Type B pancreatic cell (in vitro differentiated cells): ENCODE results near the gene GNB3. TPM values are rescaled to one million over a fixed set of nuclear protein-coding genes. Genes with fewer than 3 reads are reported as not detected.

Experiments used
- DNase-seq: peaks from one replicate; pipeline ENCODE4 v3.0.0; 2021; ENCODE audit warnings: mixed read lengths; ENCODE audit not compliant: unreplicated experiment; ENCODE audit errors: extremely low spot score
- H3K27ac Mint-ChIP-seq: 2 replicates; pipeline ENCODE4 v1.8.0; 2021; ENCODE audit warnings: mild to moderate bottlenecking, mixed read lengths
- H3K27me3 Mint-ChIP-seq: 2 replicates; pipeline ENCODE4 v1.8.0; 2021; ENCODE audit warnings: mixed read lengths
- H3K36me3 Mint-ChIP-seq: 2 replicates; pipeline ENCODE4 v1.8.0; 2021; ENCODE audit warnings: mixed read lengths
- H3K4me1 Mint-ChIP-seq: one replicate; pipeline ENCODE4 v1.8.0; 2021; ENCODE audit warnings: mixed read lengths; ENCODE audit not compliant: unreplicated experiment
- H3K4me3 Mint-ChIP-seq: 2 replicates; pipeline ENCODE4 v1.8.0; 2021; ENCODE audit warnings: mild to moderate bottlenecking, mixed read lengths
- H3K9me3 Mint-ChIP-seq: 2 replicates; pipeline ENCODE4 v1.8.0; 2021; ENCODE audit warnings: mixed read lengths
- CTCF ChIP-seq: fragments of 200-600 bp; sonication (generic); conservative IDR thresholded peaks from 2 replicates; pipeline ENCODE4 v1.5.0; 2021; ENCODE audit warnings: antibody characterized with exemption, mild to moderate bottlenecking
- total RNA-seq: library from RNA; stranded (reverse); gene quantifications from 2 replicates; pipeline ENCODE4 v1.2.1, GENCODE V29; 2021; ENCODE audit warnings: low replicate concordance

Gene GNB3
- total RNA-seq, 1 donor from 2014 or later, result 25.2 TPM

- peaks cover 12% of the 10 kb centered on the region for H3K4me1 Mint-ChIP-seq
- no peak for TF ChIP-seq CTCF
- peaks cover 2% of the 10 kb centered on the region for H3K27me3 Mint-ChIP-seq
- no peaks in the 10 kb centered on the region for H3K9me3 Mint-ChIP-seq
- H3K4me3 Mint-ChIP-seq, result peak within 1 kb of the TSS; percentile 94
- H3K27ac Mint-ChIP-seq, result peak within 1 kb of the TSS; percentile 98
- H3K36me3 Mint-ChIP-seq, result peaks cover 20% of the 10 kb centered on the region
- peak; percentile 98 for DNase-seq
Observed at GRCh38 chr12:6851921-6852650, 11.4 kb downstream of the GNB3 start, which contains the start of gene USP5. Gene USP5 (plus strand): TSS chr12:6852150. CDS start chr12:6852180, 30 bp downstream.

DNA sequence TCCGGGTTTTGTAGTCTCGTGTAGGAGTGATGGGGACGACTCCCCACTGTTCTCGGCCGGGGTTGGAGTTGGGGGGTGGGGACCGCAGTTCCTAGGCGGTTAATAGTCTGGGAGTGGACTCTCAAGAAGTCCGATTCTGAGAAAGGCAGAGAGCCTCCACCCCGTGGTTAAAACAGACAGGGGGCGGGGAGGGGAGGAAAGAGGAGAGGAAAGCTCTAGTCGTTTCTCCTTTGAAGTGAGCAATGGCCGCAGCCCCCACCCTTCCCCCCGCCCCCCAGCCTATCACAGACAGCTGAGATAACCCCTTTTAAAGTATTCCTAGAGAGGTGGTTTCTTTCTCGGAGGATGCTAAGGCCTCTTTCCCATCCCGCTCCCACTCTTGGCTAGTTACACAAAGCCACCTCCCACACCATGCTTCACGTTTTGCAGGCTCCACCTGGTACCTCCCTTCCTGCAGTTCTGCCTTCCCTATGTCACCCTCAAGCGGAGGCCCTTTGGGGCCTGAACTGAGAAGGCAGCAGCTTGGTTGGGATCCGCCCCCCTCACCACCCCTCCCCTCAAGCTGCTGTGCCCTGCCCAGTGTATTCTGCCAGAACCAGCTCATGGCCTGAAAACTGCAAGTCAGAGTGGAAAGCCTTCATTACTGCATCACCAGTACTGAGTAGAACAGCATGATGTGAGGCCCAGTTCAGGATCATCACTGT lies 12.1 kb downstream of the GNB3 start:
- Mint-ChIP-seq H3K27ac (peak overlapping the region; percentile 98), H3K4me1 (peaks cover 12% of the 10 kb centered on the region), H3K27me3 (peaks cover 2% of the 10 kb centered on the region), H3K36me3 (peaks cover 21% of the 10 kb centered on the region), H3K4me3 (peak overlapping the region; percentile 94), H3K9me3 (no peaks in the 10 kb centered on the region)
- DNase-seq, result no peak
- TF ChIP-seq CTCF, result no peak

- Mint-ChIP-seq H3K4me3 (peak overlapping the region; percentile 94), H3K4me1 (peaks cover 12% of the 10 kb centered on the region), H3K27ac (peak overlapping the region; percentile 98), H3K9me3 (no peaks in the 10 kb centered on the region), H3K36me3 (peaks cover 26% of the 10 kb centered on the region), H3K27me3 (peaks cover 2% of the 10 kb centered on the region)
- no peak for DNase-seq
- TF ChIP-seq CTCF, result no peak
Observed at GRCh38 chr12:6853626-6854025, 12.9 kb downstream of the GNB3 start.

- no peak for TF ChIP-seq CTCF
- no peak for DNase-seq
- Mint-ChIP-seq H3K4me1 (peaks cover 12% of the 10 kb centered on the region), H3K4me3 (peak overlapping the region; percentile 94), H3K9me3 (no peaks in the 10 kb centered on the region), H3K36me3 (peaks cover 26% of the 10 kb centered on the region), H3K27ac (peak overlapping the region; percentile 98), H3K27me3 (peaks cover 2% of the 10 kb centered on the region)
Observed at GRCh38 chr12:6854036-6854435, 13.3 kb downstream of the GNB3 start.

DNA sequence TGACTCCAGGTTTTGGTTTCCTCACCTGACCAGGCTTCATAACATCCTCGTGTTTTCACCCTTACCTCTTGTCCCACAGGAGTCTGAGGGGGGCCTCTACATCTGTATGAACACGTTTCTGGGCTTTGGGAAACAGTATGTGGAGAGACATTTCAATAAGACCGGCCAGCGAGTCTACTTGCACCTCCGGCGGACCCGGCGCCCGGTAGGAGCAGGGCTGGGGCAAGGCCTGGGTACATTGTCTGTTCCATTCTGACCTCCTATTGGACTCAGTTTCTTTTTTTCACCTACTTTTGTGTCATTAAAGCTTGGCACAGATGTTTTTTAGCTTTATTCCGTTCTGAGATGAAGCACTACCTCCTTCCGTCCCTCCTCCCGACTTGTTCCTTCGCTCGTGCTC lies 14.6 kb downstream of the GNB3 start:
- Mint-ChIP-seq H3K36me3 (peaks cover 27% of the 10 kb centered on the region), H3K27ac (peak overlapping the region; percentile 27), H3K4me3 (no peak overlapping the region), H3K9me3 (no peaks in the 10 kb centered on the region), H3K27me3 (peaks cover 2% of the 10 kb centered on the region), H3K4me1 (peaks cover 12% of the 10 kb centered on the region)
- TF ChIP-seq CTCF, result no peak
- DNase-seq, result no peak
